GM12878 (cell line): Measurements from ENCODE around the gene CAST. TPM values are rescaled to one million over a fixed set of nuclear protein-coding genes. Genes with fewer than 3 reads are reported as not detected.

Experiments used
- BCL11A ChIP-seq: IDR thresholded peaks from 2 replicates; pipeline ENCODE4 v1.6.1; 2011; ENCODE audit warnings: low read depth, low read length
- BHLHE40 ChIP-seq, 2 experiments: fragments of 450-650 bp in 1 of 2; IDR thresholded peaks; 2 replicates each; pipeline ENCODE4 v1.6.1; 2011 to 2017; ENCODE audit warnings: low read depth in 2 of 2, borderline replicate concordance in 1 of 2, improper control_type of control experiment in 1 of 2, low read length in 1 of 2, mild to moderate bottlenecking in 1 of 2
- BMI1 ChIP-seq: fragments of 450-650 bp; IDR thresholded peaks from 2 replicates; pipeline ENCODE4 v1.6.1; 2016; ENCODE audit warnings: mild to moderate bottlenecking, moderate library complexity, borderline replicate concordance
- BRCA1 ChIP-seq: IDR thresholded peaks from 2 replicates; pipeline ENCODE4 v1.6.1; 2011; ENCODE audit warnings: low read depth, low read length, improper control_type of control experiment
- CHD2 ChIP-seq: IDR thresholded peaks from 2 replicates; pipeline ENCODE4 v1.6.1; 2011; ENCODE audit warnings: low read depth, low read length, improper control_type of control experiment, borderline replicate concordance
- ESRRA ChIP-seq: IDR thresholded peaks from 2 replicates; pipeline ENCODE4 v1.6.1; 2012; ENCODE audit warnings: mild to moderate bottlenecking, low read length, improper control_type of control experiment
- FOS ChIP-seq: IDR thresholded peaks from 3 replicates; pipeline ENCODE4 v1.6.1; 2011; ENCODE audit warnings: borderline replicate concordance; ENCODE audit not compliant: insufficient read length; ENCODE audit errors: extremely low read depth
- GABPA ChIP-seq: IDR thresholded peaks from 2 replicates; pipeline ENCODE4 v1.6.1; 2014; ENCODE audit warnings: antibody characterized with exemption, low read depth, mild to moderate bottlenecking, inconsistent platforms
- MTA2 ChIP-seq: fragments of 450-650 bp; IDR thresholded peaks from 2 replicates; pipeline ENCODE4 v1.6.1; 2016; ENCODE audit warnings: low read depth, mild to moderate bottlenecking, moderate library complexity
- MYC ChIP-seq: IDR thresholded peaks from 2 replicates; pipeline ENCODE4 v1.6.1; 2011; ENCODE audit warnings: mild to moderate bottlenecking, low read length, moderate library complexity, inconsistent platforms; ENCODE audit not compliant: insufficient read depth, insufficient replicate concordance, insufficient read length, severe bottlenecking
- NBN ChIP-seq: fragments of 450-650 bp; IDR thresholded peaks from 2 replicates; pipeline ENCODE4 v1.6.1; 2016
- SMAD5 ChIP-seq: IDR thresholded peaks from 2 replicates; pipeline ENCODE4 v1.6.1; 2016; ENCODE audit warnings: antibody characterized with exemption, low read depth
- SP1 ChIP-seq: IDR thresholded peaks from one replicate; pipeline ENCODE4 v1.6.1; 2011; ENCODE audit warnings: low read depth, low read length
- TBL1XR1 ChIP-seq: IDR thresholded peaks from 2 replicates; pipeline ENCODE4 v1.6.1; 2012; ENCODE audit warnings: low read depth, low read length, improper control_type of control experiment
- WRNIP1 ChIP-seq: IDR thresholded peaks from 2 replicates; pipeline ENCODE4 v1.6.1; 2011; ENCODE audit warnings: low read depth, low read length, improper control_type of control experiment, borderline replicate concordance
- YBX1 ChIP-seq: fragments of 450-650 bp; IDR thresholded peaks from 2 replicates; pipeline ENCODE4 v1.6.1; 2016; ENCODE audit warnings: antibody characterized with exemption
- ZNF207 ChIP-seq: fragments of 450-650 bp; IDR thresholded peaks from 2 replicates; pipeline ENCODE4 v1.6.1; 2014; ENCODE audit warnings: antibody characterized with exemption, mild to moderate bottlenecking, borderline replicate concordance
- ZNF384 ChIP-seq: IDR thresholded peaks from 2 replicates; pipeline ENCODE4 v1.6.1; 2012; ENCODE audit warnings: low read depth, mild to moderate bottlenecking, low read length, improper control_type of control experiment, borderline replicate concordance
- ZSCAN29 ChIP-seq: fragments of 450-650 bp; IDR thresholded peaks from 2 replicates; pipeline ENCODE4 v1.6.1; 2017; ENCODE audit warnings: mild to moderate bottlenecking, moderate library complexity
- polyA plus RNA-seq, 11 experiments: library from polyadenylated mRNA; depleted of rRNA in 4 of 11; unstranded in 6 of 11; stranded (reverse) in 5 of 11; fragments of >200 nt; fragmentation: Nextera tagmentation in 4 of 11; fragmentation: Illumina TruSeq in 1 of 11; extraction: Ambion mirVana in 4 of 11; extraction: Trizol in 1 of 11; gene quantifications; 1 replicate in 1 of 11; 2 replicates in 10 of 11; pipeline versions ENCODE4 v1.2.1 to v1.2.3, GENCODE V29; 2011 to 2016; ENCODE audit warnings: inconsistent platforms in 2 of 11, missing spikeins in 2 of 11, low read depth in 1 of 11
- total RNA-seq, 4 experiments: library from RNA; depleted of rRNA in 3 of 4; stranded (reverse); fragments of >200 nt in 3 of 4; fragmentation: Illumina TruSeq in 1 of 4; extraction: Trizol in 1 of 4; gene quantifications; 2 replicates each; pipeline versions ENCODE4 v1.2.1 to v1.2.3, GENCODE V29; 2013 to 2021
- TF ChIP-seq, protein P1 (sequence below): IDR thresholded peaks from 2 replicates; pipeline ENCODE4 v1.6.1; 2011; ENCODE audit warnings: low read depth, low read length, improper control_type of control experiment, borderline replicate concordance
- TF ChIP-seq, protein P2 (sequence below): fragments of 450-650 bp; IDR thresholded peaks from 2 replicates; pipeline ENCODE4 v1.6.1; 2017; ENCODE audit warnings: antibody characterized with exemption, mild to moderate bottlenecking, moderate library complexity
- TF ChIP-seq, protein P3 (sequence below): fragments of 450-650 bp; IDR thresholded peaks from 2 replicates; pipeline ENCODE4 v1.6.1; 2017; ENCODE audit warnings: low read depth, mild to moderate bottlenecking, moderate library complexity
- TF ChIP-seq, protein P4 (sequence below): IDR thresholded peaks from 2 replicates; pipeline ENCODE4 v1.6.1; 2012; ENCODE audit warnings: low read depth, low read length, improper control_type of control experiment
- TF ChIP-seq, protein P5 (sequence below): fragments of 450-650 bp; IDR thresholded peaks from 2 replicates; pipeline ENCODE4 v1.6.1; 2014; ENCODE audit warnings: mild to moderate bottlenecking

Gene CAST
- total and polyA plus RNA-seq, 10 of the 15 experiments (the other 5 are each of a cell fraction or from before 2014, with no cell fraction given) = 31.7 to 140 (median 68.5) TPM

DNA sequence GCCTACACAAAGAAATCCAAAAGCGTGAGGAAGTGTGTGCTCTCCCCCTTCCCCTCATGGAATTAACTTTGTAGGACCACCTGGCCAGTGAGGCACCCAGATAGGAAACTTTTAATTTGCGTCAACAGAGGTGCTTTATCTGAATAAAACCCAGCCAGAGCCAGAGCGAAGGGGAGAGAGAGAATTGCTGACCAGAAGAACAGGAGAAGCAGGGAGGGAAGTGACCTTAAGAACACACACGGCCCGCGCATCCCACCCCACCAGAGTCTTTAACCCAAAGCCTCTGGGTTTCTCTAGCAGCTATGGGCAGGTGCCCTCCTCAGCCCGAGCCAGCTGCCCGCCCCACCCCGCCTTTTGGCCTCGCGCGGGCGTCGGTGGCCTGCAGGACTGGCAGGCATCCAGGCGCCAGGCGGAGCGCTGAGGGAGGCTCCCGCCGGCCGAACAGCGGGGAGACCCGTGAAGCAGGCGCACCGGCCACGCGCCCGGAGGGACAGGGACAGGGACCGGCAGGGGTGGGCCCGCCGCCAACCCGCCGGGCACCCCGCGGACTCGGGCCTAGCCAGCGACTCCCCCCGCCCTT is 145.0 kb downstream of the CAST start (continued):
- TF ChIP-seq, protein P1, sequence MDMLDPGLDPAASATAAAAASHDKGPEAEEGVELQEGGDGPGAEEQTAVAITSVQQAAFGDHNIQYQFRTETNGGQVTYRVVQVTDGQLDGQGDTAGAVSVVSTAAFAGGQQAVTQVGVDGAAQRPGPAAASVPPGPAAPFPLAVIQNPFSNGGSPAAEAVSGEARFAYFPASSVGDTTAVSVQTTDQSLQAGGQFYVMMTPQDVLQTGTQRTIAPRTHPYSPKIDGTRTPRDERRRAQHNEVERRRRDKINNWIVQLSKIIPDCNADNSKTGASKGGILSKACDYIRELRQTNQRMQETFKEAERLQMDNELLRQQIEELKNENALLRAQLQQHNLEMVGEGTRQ = no peak
- TF ChIP-seq YBX1 (no peak), ZSCAN29 (no peak), ZNF384 (no peak), TBL1XR1 (0 out of 2 replicates have a peak, but pooled peaks have one; percentile 3), ESRRA (no peak), BCL11A (no peak), MYC (no peak), BRCA1 (no peak), WRNIP1 (no peak), ZNF207 (no peak), FOS (no peak), GABPA (no peak), SP1 (no peak), BHLHE40 (IDR thresholded peaks at IDR 0.05; ENCODE audit: borderline replicate concordance in 1 of 2, low read depth in 2 of 2, low read length in 1 of 2) (peak in 1 of 2 experiments; percentile 27; a peak in 2 of 4 replicates), CHD2 (no peak), SMAD5 (no peak), BMI1 (no peak), NBN (no peak), MTA2 (no peak)
- TF ChIP-seq, protein P2, sequence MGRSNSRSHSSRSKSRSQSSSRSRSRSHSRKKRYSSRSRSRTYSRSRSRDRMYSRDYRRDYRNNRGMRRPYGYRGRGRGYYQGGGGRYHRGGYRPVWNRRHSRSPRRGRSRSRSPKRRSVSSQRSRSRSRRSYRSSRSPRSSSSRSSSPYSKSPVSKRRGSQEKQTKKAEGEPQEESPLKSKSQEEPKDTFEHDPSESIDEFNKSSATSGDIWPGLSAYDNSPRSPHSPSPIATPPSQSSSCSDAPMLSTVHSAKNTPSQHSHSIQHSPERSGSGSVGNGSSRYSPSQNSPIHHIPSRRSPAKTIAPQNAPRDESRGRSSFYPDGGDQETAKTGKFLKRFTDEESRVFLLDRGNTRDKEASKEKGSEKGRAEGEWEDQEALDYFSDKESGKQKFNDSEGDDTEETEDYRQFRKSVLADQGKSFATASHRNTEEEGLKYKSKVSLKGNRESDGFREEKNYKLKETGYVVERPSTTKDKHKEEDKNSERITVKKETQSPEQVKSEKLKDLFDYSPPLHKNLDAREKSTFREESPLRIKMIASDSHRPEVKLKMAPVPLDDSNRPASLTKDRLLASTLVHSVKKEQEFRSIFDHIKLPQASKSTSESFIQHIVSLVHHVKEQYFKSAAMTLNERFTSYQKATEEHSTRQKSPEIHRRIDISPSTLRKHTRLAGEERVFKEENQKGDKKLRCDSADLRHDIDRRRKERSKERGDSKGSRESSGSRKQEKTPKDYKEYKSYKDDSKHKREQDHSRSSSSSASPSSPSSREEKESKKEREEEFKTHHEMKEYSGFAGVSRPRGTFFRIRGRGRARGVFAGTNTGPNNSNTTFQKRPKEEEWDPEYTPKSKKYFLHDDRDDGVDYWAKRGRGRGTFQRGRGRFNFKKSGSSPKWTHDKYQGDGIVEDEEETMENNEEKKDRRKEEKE = 0 out of 2 replicates have a peak, but pooled peaks have one; percentile 23
- TF ChIP-seq, protein P3, sequence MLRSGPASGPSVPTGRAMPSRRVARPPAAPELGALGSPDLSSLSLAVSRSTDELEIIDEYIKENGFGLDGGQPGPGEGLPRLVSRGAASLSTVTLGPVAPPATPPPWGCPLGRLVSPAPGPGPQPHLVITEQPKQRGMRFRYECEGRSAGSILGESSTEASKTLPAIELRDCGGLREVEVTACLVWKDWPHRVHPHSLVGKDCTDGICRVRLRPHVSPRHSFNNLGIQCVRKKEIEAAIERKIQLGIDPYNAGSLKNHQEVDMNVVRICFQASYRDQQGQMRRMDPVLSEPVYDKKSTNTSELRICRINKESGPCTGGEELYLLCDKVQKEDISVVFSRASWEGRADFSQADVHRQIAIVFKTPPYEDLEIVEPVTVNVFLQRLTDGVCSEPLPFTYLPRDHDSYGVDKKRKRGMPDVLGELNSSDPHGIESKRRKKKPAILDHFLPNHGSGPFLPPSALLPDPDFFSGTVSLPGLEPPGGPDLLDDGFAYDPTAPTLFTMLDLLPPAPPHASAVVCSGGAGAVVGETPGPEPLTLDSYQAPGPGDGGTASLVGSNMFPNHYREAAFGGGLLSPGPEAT = no peak
- TF ChIP-seq, protein P4, sequence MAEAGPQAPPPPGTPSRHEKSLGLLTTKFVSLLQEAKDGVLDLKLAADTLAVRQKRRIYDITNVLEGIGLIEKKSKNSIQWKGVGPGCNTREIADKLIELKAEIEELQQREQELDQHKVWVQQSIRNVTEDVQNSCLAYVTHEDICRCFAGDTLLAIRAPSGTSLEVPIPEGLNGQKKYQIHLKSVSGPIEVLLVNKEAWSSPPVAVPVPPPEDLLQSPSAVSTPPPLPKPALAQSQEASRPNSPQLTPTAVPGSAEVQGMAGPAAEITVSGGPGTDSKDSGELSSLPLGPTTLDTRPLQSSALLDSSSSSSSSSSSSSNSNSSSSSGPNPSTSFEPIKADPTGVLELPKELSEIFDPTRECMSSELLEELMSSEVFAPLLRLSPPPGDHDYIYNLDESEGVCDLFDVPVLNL = no peak
- TF ChIP-seq, protein P5, sequence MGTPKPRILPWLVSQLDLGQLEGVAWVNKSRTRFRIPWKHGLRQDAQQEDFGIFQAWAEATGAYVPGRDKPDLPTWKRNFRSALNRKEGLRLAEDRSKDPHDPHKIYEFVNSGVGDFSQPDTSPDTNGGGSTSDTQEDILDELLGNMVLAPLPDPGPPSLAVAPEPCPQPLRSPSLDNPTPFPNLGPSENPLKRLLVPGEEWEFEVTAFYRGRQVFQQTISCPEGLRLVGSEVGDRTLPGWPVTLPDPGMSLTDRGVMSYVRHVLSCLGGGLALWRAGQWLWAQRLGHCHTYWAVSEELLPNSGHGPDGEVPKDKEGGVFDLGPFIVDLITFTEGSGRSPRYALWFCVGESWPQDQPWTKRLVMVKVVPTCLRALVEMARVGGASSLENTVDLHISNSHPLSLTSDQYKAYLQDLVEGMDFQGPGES = no peak
